Panc1 (cell line): ENCODE data around the gene NT5C3A. TPM values are rescaled to one million over a fixed set of nuclear protein-coding genes. Genes with fewer than 3 reads are reported as not detected.
"Not testable (repeated sequence)": the region's sequence is repeated elsewhere in the genome, so short reads cannot be mapped to it uniquely, and the experiment has no call there.

Source experiments
- ATAC-seq: fragments of 200-7000 bp; cut with Tn5 transposase; 2 replicates; pipeline ENCODE4 v1.9.1; 2020; ENCODE audit warnings: mild to moderate bottlenecking, moderate library complexity
- BruUV-seq: library from RNA; stranded (reverse); fragments of 400-500 nt; replicated peaks from 2 replicates; lab custom pipeline; 2021; lab: Mats Ljungman, UMichigan
- CTCF ChIA-PET: fragments of 300-600 bp; sonication (Branson Sonifier 250); formaldehyde crosslinking; loops from one replicate; lab custom pipeline; 2022; ENCODE audit warnings: antibody characterized with exemption; lab: Charles Lee
- POLR2A ChIA-PET: fragments of 300-600 bp; sonication (Branson Sonifier 250); formaldehyde crosslinking; loops from one replicate; lab custom pipeline; 2022; ENCODE audit warnings: antibody characterized with exemption; lab: Charles Lee
- DNase-seq: peaks from one replicate; pipeline ENCODE4 v3.0.0-alpha.2; 2010; ENCODE audit warnings: low read depth, low spot score
- H3K27ac ChIP-seq: 2 replicates; pipeline ENCODE4 v1.5.1; 2011; ENCODE audit warnings: mild to moderate bottlenecking, low read length, inconsistent platforms
- H3K27me3 ChIP-seq: fragments of 200-500 bp; sonication (Bioruptor generic); 2 replicates; pipeline ENCODE4 v1.6.0; 2014; ENCODE audit warnings: low read length, inconsistent platforms; ENCODE audit not compliant: control insufficient read depth, insufficient read depth
- H3K36me3 ChIP-seq: fragments of 200-500 bp; sonication (Bioruptor generic); 2 replicates; pipeline ENCODE4 v1.5.1; 2014; ENCODE audit warnings: inconsistent platforms, mild to moderate bottlenecking, low read length, moderate library complexity; ENCODE audit not compliant: control insufficient read depth, insufficient read depth
- H3K4me1 ChIP-seq: 2 replicates; pipeline ENCODE4 v1.5.1; 2011; ENCODE audit warnings: inconsistent platforms, mild to moderate bottlenecking, low read length, moderate library complexity; ENCODE audit not compliant: control insufficient read depth, insufficient read depth
- H3K4me3 ChIP-seq, 2 experiments: 2 replicates each; pipeline ENCODE4 v1.5.1; 2011 to 2012; ENCODE audit warnings: low read depth in 2 of 2, low read length in 2 of 2, mild to moderate bottlenecking in 2 of 2, inconsistent platforms in 1 of 2, moderate library complexity in 1 of 2
- H3K9me3 ChIP-seq: fragments of 200-500 bp; sonication (Bioruptor generic); 2 replicates; pipeline ENCODE4 v1.5.1; 2014; ENCODE audit warnings: low read depth, mild to moderate bottlenecking, inconsistent platforms, low read length, moderate library complexity; ENCODE audit not compliant: control insufficient read depth, insufficient read depth
- REST ChIP-seq, 2 experiments: IDR thresholded peaks; 2 replicates each; pipeline ENCODE4 v1.6.1; 2011 to 2012; ENCODE audit warnings: low read depth in 2 of 2, control low read depth in 1 of 2, low read length in 1 of 2, mild to moderate bottlenecking in 1 of 2, moderate library complexity in 1 of 2; ENCODE audit not compliant: insufficient read depth in 1 of 2
- in situ Hi-C: cut with HindIII; loops from 2 replicates; pipeline ENCODE4 v1.10.0; 2016; ENCODE audit warnings: low sequenced_read_pairs, low pct_unique_long_range_greater_than_20kb
- intact Hi-C: fragments of 100-400 bp; cut with micrococcal nuclease; formaldehyde crosslinking; loops from one replicate; pipeline ENCODE4 v1.10.0; 2022; ENCODE audit not compliant: unreplicated experiment
- total RNA-seq: library from RNA; stranded (reverse); gene quantifications from one replicate; pipeline ENCODE4 v1.2.1, GENCODE V29; 2021; ENCODE audit not compliant: unreplicated experiment

Gene NT5C3A
- total RNA-seq, 1 experiment from 2014 or later, result 29.1 TPM

DNA sequence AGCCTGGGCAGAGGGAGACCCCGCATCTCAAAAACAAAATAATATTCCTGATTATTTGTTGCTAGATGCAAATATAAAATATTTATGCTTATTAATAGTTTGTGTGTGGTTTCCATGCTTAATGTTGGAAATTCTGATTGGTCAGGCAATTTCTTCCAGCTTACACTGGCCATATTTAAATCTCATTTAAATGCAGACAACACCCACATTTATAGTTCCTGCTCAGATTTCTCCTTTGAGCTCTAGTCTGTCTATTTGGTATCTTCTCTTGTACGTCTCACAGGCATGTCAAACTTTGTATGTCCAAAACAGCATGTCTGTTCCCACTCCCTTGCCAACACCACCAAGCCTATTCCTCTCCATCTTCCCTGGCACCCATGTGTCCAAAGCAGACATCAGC, 52.8 kb downstream of the NT5C3A start:
- ChIA-PET CTCF (no interaction called here), POLR2A (no interaction called here)
- ATAC-seq (no peak), DNase-seq (no peak)
- H3K27me3 ChIP-seq, result no peaks in the 10 kb centered on the region
- no peak for TF ChIP-seq REST (IDR thresholded peaks at IDR 0.05; ENCODE audit: insufficient read depth in 1 of 2, low read depth in 2 of 2, low read length in 1 of 2)
- H3K9me3 ChIP-seq, result no peaks in the 10 kb centered on the region
- no peak overlapping the region for H3K27ac ChIP-seq
- H3K36me3 ChIP-seq, result no peaks in the 10 kb centered on the region; the same call in 1 of the 2 replicates
- intact Hi-C loops, result no loop called here
- BruUV-seq, result no TSS peak
- in situ Hi-C loops, result no loop called here
- no peak overlapping the region for H3K4me3 ChIP-seq
- H3K4me1 ChIP-seq, result no peaks in the 10 kb centered on the region

DNA sequence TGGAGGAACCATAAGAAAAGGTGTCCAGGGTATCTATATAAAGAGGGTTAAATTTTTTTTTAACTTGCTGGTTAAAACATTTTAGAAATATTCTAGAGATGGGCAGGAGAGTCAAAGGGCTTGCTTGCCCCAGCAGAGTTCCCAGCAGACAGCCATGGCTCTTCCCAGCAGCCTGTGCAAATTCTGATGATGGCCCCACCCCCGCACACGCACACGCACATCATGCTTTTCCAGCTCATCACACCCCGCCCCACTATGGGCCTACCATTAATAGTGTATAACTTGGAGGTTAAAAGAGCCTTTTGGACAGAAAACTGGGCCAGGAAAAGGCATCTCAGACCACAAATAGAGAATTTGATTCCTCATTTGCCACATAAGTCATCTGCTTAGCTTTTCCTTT, 56.9 kb downstream of the NT5C3A start:
- BruUV-seq, result TSS peak; percentile 94
- H3K4me3 ChIP-seq, H3K9me3 ChIP-seq, in situ Hi-C loops, POLR2A ChIA-PET, H3K36me3 ChIP-seq, H3K27ac ChIP-seq, H3K4me1 ChIP-seq, intact Hi-C loops, H3K27me3 ChIP-seq, DNase-seq, CTCF ChIA-PET, ATAC-seq: not testable (repeated sequence)

GRCh38 chr7:33005193-33005592, 57.4 kb downstream of the NT5C3A start:
- POLR2A ChIA-PET, H3K4me1 ChIP-seq, H3K27me3 ChIP-seq, CTCF ChIA-PET, H3K4me3 ChIP-seq, intact Hi-C loops, BruUV-seq, H3K9me3 ChIP-seq, ATAC-seq, H3K27ac ChIP-seq, H3K36me3 ChIP-seq, DNase-seq, in situ Hi-C loops: not testable (repeated sequence)

DNA sequence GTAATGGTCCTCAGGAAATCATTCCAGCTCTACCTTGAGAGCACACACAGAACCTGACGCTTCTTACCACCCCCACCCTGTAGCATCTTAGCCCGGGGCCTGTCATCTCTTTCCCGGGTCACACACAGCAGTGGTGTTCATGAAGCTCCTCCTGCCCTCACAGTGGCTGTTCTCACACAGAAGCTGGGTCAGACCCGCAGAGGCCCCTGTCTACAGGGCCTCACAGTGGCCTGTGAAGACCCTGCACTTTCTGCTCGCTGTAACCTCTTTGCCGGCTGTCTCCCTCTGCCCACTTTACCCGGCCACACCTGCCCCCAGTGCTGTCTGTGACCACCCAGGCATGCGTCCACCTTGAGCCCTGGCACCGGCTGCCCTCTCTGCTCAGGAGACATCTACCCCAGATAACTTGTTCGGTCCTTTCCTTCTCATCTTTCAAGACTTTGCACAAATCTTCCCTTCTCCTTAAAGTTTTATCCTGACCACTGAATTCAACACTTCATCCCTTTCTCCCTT, 58.4 kb downstream of the NT5C3A start:
- ATAC-seq, H3K36me3 ChIP-seq, in situ Hi-C loops, H3K27me3 ChIP-seq, CTCF ChIA-PET, BruUV-seq, H3K9me3 ChIP-seq, H3K27ac ChIP-seq, H3K4me3 ChIP-seq, intact Hi-C loops, POLR2A ChIA-PET, DNase-seq, H3K4me1 ChIP-seq: not testable (repeated sequence)

DNA sequence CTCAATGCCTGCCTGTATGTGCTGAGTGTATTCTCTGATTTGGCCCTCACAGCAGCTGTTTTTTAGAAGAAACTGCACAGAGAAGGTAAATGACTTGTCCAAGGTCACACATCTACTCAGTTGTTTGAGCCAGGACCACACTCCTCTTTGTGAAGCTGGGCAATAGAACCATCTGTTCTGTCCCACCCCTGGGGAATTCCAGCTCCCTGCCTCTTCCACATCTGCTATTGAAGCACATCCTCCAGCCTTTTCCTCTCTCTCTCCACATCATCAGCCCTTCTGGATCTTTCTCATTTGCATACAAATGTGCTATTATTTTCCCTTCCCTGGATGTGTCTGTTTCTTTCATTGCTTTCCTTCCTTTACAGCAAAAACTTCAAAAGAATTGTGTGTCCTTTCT, 59.5 kb downstream of the NT5C3A start:
- DNase-seq, BruUV-seq, H3K36me3 ChIP-seq, H3K9me3 ChIP-seq, H3K4me3 ChIP-seq, H3K27me3 ChIP-seq, CTCF ChIA-PET, intact Hi-C loops, POLR2A ChIA-PET, in situ Hi-C loops, H3K27ac ChIP-seq, H3K4me1 ChIP-seq, ATAC-seq: not testable (repeated sequence)

DNA sequence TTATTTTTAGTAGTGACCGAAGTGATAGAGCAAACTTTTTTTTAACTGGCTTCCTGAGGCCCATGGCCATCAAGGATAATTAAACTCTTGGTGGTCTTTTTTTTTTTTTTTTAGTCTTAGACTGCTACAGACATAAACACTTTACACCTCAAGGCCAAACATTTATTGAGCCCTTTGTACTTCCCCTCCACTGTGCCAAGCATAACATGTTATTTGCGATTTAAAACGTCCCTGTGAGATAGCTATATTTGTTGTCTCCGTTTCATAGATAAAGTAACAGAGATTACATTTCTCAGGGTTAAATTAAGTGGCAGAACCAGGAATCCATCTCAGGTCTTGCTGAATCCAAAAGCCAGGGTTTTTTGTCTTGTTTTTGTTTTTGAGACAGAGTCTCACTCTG, 63.2 kb downstream of the NT5C3A start:
- intact Hi-C loops, CTCF ChIA-PET, BruUV-seq, H3K27me3 ChIP-seq, in situ Hi-C loops, H3K4me3 ChIP-seq, POLR2A ChIA-PET, DNase-seq, H3K9me3 ChIP-seq, ATAC-seq, H3K27ac ChIP-seq, H3K36me3 ChIP-seq, H3K4me1 ChIP-seq: not testable (repeated sequence)
